Measurements from ENCODE around the gene FANCE.
"Not testable (repeated sequence)": the region's sequence is repeated elsewhere in the genome, so short reads cannot be mapped to it uniquely, and the experiment has no call there.

Gene FANCE

DNA sequence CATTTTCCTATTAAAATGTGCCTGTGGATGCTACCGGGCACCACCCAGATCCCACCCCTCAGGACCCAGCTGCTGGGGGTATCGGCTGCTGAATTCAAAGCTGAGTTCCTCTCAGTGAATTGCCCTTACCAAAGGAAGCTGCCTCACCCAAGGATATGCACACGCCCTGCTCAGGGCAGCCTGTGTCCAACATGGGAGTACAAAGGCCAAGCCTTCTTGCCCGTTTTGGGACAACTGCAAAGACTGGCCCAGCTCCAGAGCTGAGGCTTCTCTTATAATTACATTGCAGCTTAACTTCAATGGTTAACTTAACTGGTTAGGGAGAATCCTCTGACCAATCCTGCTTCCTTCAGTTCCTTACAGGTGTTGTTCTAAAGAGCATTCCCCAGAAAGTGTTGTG lies 19.8 kb upstream of the FANCE start:
- DNase-seq (ENCODE audit: low spot score), result no peak

DNA sequence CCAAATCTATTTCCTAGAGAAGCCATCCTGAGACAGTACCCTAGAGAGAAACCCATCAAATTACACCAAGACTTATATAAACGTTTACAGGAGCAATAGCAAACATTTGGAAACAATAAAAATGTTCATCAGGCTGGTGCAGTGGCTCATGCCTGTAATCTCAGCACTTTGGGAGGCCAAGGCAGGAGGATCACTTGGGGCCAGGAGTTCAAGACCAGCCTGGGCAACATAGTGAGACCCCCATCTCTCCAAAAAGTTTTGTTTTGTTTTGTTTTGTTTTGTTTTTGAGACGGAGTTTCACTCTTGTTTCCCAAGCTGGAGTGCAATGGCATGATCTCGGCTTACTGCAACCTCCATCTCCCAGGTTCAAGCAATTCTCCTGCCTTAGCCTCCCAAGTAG lies 19.4 kb upstream of the FANCE start:
- not testable (repeated sequence) for DNase-seq (ENCODE audit: low spot score)

DNA sequence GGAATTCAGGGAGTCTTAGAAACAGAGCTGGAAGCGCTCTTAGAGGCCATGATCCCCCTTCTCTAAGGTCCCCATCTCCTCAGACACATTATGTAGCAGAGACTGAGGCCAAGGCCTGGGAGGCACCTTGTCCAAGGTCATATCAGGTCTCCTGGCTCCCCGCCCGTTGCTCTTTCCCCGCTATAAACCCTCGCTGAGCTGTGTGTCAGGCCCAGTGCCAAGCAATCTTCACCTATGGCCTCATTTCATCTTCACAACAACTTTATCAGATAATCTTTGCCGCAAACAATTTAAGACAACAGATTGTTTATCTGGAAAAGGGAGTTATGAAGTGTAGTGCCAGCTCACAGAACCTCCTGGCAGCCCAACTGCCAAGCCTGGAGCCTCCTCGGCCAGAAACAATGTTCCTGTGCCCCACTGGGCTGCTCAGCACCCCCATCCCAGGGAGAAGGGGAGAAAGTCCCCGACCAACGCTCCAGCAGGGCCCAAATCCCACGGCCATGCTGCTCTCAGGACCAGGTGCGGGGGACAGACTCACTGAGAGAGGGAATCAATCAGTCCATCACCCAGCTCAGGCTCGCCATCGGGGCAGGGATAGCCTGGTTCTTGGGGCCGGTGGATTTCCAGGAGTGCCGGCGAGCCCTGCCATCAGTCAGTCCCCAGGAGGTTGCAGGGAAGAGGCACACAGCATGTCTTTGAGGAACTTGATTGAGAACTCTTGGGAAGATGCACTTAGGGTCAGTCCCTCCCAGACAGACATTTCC lies 16.9 kb upstream of the FANCE start:
- DNase-seq (ENCODE audit: low spot score), result no peak

DNA sequence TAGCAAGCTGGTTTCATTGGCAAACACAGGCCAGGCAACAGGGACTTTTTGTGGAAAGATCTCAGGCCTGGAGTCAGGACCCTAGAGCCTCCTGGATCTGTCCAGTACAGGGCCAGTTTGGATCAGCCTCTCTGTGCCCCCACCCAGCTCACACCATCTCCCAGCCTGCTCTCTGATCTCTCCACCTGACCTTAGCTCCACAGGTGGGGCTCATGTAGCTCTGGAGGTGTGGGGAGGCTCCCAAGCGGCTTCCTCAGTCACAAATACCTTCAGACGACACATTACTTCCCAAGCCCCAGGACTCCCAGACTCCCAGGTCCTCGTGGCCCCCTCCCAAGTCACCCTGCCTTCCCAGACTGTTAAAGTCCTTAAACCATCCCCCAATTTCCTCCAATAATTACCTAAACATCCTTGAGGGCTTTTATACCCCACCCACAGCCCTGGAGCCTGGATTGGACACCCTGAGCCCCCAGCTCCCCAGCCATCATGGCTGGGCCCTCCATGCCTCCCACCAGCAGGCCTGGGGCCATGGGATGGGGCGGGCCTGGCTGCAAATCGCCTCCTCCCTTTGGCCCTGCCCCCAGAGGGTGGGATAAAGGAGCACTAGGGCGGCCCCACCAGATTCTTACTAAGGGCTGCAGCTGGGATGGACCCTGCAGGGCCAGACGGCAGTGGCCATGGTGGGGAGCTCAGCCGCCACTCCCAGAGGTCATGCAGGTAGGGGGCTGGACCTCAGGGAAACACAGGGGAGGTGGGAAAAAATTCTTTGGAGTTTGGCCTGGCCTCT lies 15.9 kb upstream of the FANCE start:
- DNase-seq (ENCODE audit: low spot score), result no peak

DNA sequence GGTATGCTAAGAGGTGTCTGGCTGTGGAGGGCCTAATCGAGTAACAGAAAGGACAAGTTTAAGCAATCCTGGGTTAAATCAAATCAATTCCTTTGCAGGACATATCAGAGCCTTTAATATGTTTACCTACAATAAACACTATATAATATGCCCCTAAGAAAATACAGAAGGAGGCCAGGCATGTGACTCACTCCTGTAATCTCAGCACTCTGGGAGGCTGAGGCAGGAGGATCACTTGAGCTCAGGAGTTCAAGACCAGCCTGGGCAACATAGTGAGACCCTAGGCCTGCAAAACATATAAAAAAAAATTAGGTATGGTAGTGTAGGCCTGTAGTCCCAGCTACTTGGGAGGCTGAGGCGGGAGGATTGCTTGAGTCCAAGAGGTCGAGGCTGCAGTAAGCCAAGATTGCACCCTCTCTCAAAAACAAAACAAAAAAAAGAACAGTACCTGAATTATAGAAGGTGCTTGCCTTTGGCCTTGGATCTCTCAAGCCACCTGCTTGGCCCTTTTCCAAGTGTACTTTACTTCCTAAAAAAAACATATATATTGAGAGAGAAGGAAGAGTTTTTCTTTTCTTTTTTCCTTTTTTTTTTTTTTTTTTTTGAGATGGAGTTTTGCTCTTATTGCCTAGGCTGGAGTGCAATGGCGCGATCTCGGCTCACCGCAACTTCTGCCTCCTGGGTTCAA lies 13.6 kb upstream of the FANCE start:
- not testable (repeated sequence) for DNase-seq (ENCODE audit: low spot score)

DNA sequence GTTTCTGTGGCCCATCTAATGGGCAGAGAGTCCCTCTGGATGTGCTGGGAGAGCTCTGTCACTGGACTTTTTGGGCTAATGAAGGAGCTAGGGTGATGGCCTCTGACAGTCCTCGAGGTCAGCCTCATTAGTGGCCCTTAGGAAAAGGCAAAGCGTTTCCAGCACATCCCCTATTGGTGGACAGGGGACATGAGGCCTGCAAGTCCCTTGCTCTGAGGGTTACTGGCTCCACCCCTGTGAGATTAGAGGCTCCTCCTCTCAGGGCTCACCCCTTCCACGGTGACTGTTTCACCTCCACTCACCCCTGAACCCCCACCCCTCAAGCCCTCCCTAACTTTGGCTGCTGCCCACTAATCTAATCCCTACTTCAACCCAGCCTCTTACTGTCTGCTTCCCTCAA lies 12.8 kb upstream of the FANCE start:
- no peak for DNase-seq (ENCODE audit: low spot score)

DNA sequence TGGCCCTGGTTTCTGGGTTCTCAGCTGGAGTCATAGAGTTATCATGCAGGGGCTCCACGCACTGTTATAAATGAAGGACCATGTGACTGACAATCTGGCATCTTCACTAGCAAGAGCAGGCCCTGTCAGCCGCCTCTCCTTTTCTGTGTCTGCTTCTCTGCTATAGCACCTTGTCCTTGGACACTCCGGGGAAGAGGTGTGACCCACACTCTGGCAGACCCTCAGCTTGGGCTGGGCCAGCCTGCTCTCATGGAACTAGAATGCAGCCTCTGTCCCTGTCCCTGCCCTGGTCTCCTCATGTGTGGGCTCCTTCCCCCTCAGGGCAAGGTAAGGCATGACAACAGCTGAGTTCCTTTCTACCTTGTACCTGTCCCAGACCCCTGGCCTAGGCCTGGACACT lies 10.9 kb upstream of the FANCE start:
- no peak for DNase-seq (ENCODE audit: low spot score)

DNA sequence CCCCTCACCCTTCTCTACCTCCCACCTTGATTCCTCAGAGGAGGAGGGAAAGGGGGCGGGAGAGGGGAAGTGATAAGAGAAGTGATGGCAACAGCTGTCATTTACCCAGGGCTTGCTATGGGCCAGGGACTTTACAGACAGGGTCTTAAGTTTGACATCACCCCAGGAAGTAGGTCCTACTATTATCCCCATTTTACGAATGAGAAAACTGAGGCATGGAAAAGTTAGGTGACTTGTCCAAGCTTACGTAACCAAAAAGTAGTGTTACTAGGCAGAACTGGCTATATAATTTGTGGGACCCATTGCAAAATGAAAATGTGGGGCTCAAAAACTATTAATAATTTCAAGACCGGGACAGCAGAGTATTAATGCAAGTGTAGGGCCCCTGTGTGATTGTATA lies 10.5 kb upstream of the FANCE start:
- DNase-seq (ENCODE audit: low spot score), result no peak

DNA sequence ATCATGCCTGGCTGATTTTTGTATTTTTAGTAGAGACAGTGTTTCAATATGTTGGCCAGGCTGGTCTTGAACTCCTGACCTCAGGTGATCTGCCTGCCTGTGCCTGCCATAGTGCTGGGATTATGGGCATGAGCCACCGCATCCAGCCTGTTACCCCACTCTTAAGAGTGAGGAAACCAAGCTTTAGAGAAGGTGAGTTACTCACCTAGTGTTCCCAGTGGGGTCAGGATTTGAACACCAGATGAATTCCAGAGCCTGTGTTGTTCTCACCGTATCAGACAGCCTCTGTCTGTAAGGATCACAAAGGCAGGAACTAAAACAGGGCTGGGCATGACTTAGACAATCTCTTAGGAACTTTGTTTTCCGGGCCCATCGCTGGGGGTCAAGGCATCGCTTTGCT lies 9.4 kb upstream of the FANCE start:
- no peak for DNase-seq (ENCODE audit: low spot score)

DNA sequence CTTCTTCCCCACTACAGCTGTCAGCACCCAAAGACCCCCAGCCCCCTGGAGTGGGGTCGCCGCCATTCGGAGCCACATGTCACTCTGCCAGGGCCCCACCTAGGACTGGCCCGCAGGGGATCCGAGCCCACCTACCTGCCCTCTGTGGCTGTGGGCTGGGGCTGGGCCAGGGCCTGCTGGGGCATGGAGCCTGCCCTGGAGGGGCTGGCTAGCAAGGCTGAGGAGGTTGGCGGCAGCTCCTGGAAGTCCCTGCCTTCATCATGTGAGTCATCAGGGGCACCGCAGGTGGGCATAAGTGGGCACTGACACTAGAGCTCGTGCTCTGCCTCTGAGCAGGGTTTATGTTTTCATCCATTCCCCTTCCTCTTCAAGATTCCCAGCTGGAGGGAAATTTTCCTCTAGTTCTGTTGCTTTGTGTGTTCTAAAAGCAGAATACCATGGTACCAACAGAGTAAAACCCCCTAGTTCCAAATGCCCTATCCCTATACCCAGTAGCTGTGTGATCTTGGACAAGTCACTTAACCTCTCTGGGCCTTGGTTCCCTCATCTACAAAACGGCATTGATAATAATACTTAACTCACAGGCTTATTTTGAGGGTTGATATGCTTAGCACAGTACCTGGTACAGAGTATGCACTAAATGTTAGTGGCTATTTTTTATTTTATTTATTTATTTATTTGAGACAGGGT lies 8.7 kb upstream of the FANCE start:
- DNase-seq (ENCODE audit: low spot score), result no peak

DNA sequence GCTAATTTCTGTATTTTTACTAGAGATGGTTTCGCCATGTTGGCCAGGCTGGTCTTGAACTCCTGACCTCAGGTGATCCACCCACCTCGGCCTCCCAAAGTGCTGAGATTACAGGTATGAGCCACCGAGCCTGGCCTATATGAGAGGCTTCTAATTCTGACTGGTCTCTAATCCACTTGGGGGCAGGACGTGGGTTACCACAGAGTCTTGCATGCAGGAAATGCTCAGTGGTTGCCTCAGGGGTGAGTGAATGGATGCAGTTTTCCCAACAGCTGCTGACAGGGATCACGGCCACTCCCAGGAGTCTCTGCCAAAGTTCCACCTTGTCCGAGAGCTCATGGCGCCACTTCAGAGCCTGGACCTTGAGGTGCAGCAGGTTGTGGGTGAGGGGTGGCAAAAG lies 6.4 kb upstream of the FANCE start:
- DNase-seq (ENCODE audit: low spot score), result no peak

DNA sequence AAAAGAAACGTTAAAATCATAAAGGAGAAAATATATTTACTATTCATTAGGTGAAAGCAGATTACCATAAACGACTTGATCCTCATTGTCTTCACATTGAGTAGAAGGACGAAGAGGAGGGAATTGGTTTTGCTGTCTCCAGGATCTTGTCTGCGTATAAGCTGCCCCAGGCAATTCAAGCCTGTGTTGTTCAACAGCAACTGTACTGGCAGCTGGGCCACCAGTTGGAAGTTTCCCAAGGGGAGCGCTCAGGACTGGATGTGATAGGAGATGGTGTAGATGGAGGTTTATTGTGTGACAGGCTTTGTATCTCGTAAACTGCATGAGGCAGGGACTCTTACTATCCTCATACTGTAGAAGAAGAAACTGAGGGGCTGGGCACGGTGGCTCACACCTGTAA lies 3.9 kb upstream of the FANCE start:
- DNase-seq (ENCODE audit: low spot score), result no peak

DNA sequence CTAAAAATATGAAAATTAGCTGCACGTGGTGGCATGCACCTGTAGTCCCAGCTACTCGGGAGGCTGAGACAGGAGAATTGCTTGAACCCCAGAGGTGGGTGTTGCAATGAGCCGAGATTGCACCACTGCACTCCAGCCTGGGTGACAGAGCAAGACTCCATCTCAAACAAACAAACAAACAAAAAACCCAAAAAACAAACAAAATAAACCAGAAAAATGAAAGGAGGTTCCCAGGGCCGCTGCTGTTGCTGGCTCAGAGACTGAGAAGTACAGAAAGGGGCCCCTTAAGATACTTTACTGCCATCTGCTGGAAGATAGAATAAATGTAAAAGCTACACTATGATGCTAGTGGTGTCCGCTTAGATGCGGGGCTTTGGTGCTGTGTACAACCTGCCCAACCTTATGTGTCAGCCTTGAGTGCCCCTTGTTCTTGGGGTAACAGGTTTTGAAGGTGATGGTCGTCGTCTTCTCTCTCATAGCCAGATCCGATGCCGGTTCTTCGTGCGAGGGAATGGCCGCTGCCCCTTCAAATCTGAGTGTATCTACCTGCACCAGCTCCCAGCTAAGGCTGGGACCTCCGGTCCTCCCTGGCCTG lies 2.8 kb upstream of the FANCE start:
- DNase-seq (ENCODE audit: low spot score), result no peak

DNA sequence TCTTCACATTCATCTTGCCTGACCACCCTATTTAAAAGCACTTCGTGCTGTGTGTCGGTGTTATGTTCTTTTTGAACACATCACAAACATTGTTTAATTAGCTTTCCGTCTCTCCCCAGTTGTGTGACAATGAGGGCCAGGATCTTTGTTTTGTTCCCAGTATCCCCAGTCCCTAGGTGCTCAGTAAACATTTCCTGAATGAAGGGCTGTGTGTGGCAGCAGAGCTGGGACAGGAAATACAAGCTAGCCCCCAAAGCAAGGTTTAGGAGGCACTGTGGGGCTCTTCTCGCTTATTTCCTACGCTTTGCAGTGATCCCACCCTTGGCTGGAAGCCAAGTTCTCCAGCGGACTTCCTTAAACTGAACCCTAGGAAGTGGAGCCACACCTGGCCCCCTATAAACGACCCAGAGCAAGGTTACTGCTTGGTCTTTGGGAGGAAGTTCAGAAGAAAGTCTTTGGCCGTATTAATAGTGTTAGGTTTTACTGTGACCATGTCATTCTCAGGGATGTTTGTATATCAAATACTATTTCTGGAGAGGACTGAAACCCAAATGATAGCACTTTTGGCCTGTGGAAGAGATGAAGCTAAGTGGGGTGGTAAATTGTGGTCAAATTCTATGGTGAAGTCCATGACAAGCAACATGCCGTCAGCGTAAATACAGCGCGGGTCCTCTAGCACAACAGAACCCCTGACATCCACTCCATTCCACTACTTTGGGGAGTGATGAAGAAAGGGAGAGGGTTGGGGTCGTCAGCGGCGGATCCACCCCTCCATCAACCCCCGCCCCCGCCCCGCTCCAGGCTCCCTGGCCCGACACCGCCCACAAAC lies 570 bp upstream of the FANCE start:
- DNase-seq (ENCODE audit: low spot score), result no peak

DNA sequence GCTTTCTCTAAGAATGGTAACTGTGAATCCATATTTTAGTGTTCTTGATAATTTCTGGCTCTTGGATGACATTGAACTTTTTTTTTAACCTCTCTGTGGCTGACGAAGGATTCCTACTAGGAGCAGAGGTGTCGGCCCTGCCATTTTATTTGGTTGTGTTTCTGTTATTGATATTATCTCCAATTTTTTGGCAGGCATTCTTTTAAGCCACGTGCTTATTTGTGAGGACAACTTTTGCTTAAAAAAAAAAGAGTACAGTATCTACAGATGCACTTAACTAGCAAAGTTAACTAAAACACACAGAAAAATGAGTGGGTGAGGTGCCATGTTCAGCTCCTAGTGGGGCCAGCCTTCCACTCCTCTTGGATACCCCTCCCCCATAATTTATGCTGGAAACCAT lies 1.1 kb downstream of the FANCE start:
- no peak for DNase-seq (ENCODE audit: low spot score)

DNA sequence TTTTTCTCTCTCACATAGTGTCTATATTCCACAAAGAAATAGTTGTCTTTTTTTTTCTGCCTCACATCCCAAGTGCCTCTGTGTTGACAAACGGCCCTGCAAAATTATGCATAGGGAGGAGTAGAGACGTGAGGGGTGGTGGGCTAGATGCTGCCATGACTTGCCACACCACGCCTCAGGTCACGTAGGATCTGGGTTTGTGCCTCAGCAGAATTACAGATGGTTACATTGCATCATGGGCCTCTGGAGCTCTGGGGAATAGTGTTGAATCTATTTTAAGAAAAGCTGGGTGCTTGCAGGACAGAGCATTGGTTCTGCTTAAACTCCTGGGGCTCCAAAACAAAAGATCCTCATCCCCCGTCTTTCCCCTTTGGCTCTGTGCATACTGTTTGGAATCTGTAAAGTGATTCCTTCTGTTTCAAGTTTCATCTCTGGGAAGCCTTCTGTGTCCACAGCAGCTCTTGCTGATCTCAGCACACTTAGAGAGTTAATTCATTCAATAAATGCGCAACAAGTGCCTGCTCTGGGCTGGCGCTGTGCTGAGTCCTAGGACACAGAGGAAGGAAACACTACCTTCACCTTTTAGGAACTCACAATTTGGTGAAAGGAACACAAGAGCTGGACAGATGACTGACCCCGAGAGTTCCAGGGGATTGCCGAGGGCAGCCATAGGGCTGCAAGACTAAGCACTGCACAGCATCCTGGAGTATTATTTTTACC lies 2.4 kb downstream of the FANCE start:
- no peak for DNase-seq (ENCODE audit: low spot score)

DNA sequence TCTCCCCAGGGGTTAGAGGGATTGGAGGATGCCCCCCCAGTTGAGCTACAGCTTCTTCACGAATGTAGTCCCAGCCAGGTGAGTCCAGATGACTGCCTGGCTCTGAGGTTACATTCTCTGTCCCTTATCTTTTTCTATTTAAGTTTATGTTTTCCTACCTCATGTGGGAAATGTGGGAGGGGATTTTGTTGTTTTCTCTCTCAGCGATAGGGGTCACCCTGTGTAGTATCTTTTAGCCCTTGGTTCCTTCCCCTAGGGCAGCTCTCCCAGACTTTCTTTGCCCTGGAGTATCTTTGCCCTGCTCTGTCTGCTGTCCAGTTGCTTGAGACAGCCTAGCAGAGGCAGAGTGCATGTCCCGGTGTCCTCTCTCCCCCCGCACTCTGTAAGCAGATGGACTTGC lies 5.8 kb downstream of the FANCE start:
- DNase-seq (ENCODE audit: low spot score), result no peak

DNA sequence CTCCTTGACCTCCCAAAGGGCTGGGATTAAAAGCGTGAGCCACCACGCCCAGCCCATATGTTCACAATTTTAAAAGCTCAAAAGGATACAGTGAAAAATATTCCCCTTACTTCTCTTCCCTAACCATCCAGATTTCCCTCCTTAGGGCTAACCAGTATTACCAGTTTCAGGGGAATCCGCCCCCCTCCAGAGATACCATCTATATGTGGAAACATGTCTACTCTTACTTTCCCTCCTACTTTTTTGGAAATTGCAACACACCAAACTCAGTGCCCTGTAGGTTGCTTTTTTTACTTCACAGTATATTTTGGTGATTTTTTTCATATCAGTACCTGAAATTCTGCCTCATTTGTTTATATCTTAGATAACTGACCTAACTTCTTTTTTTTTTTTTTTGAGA lies 9.1 kb downstream of the FANCE start:
- DNase-seq (ENCODE audit: low spot score), result no peak

DNA sequence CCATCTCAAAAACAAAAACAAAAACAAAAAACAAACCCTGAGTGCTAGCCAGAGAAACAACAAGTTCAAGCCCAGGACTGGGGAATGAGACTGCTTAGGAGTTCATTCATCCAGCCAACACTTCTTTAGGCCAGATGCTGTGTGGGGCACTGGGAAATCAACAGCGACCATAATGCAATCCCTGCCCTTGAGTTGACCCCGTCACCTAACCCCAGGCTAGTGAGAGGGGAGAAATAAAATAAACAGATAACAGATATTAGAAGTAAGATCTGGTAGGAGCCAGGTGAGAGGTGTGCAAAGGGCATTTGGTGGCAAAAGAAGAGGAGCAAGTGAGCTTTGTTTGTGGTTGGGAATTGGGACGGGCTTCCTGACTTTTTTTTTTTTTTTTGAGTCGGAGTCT lies 11.2 kb downstream of the FANCE start:
- no peak for DNase-seq (ENCODE audit: low spot score)

DNA sequence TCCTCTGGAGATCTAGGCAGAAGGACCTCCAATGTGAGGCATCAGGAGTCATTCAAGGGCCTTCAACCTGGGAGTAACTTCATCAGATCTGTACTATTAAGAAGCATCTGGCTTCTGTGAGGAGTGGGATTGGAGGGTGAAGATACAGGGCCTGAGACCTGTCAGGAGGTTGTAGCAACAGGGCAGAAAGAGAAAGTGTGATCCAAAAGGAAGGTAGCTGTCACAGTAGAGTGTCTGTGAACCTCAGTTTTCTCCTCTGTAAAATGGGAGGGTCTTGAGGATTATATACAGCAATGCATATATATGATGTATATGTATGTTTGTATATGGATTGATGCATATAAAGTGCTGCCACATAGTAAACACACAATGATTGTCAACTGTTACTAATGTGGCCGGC lies 13.5 kb downstream of the FANCE start:
- DNase-seq (ENCODE audit: low spot score), result no peak

Measured in left forelimb (tissue), 1 donor.